ENCODE data around the gene ARHGAP26.

ARHGAP26 gene

GRCh38 chr5:143254819-143255218, 484.6 kb downstream of the ARHGAP26 start:
- Mint-ChIP-seq H3K4me3 (no peak overlapping the region), H3K27me3 (no peaks in the 10 kb centered on the region), H3K27ac (no peak overlapping the region), H3K36me3 (ENCODE audit: insufficient read depth) (no peaks in the 10 kb centered on the region), H3K9me3 (no peaks in the 10 kb centered on the region), H3K4me1 (ENCODE audit: low read depth in 2 of 2) (no peaks in the 10 kb centered on the region)
- ATAC-seq (replicated peaks) (no peak), DNase-seq (no peak)

DNA sequence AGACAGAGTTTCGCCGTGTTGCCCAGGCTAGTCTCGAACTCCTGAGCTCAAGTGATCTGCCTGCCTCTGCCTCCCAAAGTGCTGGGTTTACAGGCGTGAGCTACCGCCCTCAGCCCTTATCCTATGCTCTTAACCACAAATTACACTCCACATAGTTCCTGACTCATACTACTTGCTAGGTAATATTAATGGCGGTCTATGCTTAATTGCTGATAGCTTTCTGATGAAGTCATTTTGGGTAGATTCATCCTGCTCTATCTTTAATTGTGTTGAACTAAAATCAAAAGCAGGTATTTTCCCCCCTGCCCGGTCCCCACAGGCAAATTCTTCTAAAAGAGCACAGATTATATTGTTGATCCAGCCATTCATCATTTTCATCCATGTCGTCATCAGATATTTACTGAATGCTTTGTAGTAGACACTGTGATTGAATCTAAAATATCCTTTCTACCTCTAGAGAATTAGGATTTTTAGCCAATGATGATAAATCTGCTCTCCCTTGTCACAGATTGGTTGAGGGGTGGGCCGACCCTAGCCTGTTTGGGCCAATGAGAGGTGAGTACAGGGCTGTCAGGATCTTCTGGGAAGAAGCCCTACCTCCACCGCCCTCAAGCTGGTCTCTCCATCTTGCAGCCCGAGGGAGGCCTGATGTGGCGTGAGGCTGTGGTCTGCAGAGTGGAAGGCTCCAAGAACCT, 488.5 kb downstream of the ARHGAP26 start:
- DNase-seq: no peak
- Mint-ChIP-seq H3K36me3 (ENCODE audit: insufficient read depth) (no peaks in the 10 kb centered on the region), H3K4me3 (no peak overlapping the region), H3K4me1 (ENCODE audit: low read depth in 2 of 2) (no peaks in the 10 kb centered on the region), H3K27ac (peak overlapping the region in 1 of 2 donors; percentile 75), H3K9me3 (no peaks in the 10 kb centered on the region), H3K27me3 (no peaks in the 10 kb centered on the region)
- ATAC-seq (replicated peaks): no peak

DNA sequence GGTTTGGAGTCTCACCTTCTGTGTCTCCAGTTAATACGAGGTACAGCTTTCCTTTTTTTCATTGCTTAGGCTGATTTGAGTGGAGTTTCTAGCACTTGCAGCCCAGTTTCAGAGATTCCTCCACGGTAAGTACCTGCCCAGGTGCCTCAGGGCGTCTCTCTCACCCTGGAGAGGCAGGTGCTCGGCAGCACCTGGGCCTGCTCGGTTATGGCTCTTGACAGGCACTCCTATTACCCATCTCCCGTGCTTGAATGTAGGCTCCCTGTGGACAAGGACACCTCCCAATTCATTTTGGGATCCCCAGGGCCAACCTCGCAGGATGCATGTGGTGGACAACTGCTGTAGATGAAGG, 489.1 kb downstream of the ARHGAP26 start:
- no peak for DNase-seq
- ATAC-seq (replicated peaks): no peak
- no peaks in the 10 kb centered on the region for H3K27me3 Mint-ChIP-seq
- no peaks in the 10 kb centered on the region for H3K36me3 Mint-ChIP-seq (ENCODE audit: insufficient read depth)
- no peaks in the 10 kb centered on the region for H3K9me3 Mint-ChIP-seq
- H3K4me3 Mint-ChIP-seq: no peak overlapping the region
- no peak overlapping the region for H3K27ac Mint-ChIP-seq
- H3K4me1 Mint-ChIP-seq (ENCODE audit: low read depth in 2 of 2): no peaks in the 10 kb centered on the region

DNA sequence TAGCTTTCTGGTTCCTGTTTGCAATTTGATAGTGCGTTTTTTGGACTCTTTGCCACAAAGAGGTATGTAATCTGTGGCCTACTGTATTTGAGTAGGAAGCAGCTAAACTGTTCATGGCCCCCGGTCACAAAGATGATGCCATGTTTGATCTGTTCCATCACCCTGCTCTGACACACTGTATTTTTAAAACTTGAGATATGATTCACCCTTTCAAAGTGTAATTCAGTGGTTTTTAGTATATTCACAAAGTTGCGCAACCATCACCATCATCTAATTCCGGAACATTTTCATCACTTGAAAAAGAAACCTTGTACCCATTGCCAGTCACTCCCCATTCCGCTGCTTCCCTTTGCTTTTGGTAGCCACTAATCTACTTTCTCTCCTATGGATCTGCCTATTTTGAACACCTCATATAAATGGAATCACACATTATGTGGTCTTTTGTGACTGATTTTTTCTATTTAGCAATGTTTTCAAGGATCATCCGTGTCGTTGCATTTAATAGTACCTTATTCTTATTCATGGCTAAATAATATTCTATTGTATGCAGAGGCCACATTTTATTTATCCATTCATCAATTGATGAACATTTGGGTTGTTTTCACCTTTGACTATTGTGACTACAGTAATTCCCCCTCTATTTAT, 491.7 kb downstream of the ARHGAP26 start:
- Mint-ChIP-seq H3K36me3 (ENCODE audit: insufficient read depth) (no peaks in the 10 kb centered on the region), H3K4me3 (no peak overlapping the region), H3K27ac (no peak overlapping the region), H3K27me3 (no peaks in the 10 kb centered on the region), H3K9me3 (peaks cover 0 to 2% of the 10 kb centered on the region in 2 donors), H3K4me1 (ENCODE audit: low read depth in 2 of 2) (no peaks in the 10 kb centered on the region)
- ATAC-seq (replicated peaks) (peak; percentile 24), DNase-seq (no peak)

GRCh38 chr5:143262393-143263174, 492.4 kb downstream of the ARHGAP26 start:
- Mint-ChIP-seq H3K27me3 (no peaks in the 10 kb centered on the region), H3K4me1 (ENCODE audit: low read depth in 2 of 2) (no peaks in the 10 kb centered on the region), H3K36me3 (ENCODE audit: insufficient read depth) (no peaks in the 10 kb centered on the region), H3K27ac (no peak overlapping the region), H3K9me3 (peaks cover 2% of the 10 kb centered on the region in 2 donors), H3K4me3 (no peak overlapping the region)
- DNase-seq (no peak), ATAC-seq (replicated peaks) (no peak)

DNA sequence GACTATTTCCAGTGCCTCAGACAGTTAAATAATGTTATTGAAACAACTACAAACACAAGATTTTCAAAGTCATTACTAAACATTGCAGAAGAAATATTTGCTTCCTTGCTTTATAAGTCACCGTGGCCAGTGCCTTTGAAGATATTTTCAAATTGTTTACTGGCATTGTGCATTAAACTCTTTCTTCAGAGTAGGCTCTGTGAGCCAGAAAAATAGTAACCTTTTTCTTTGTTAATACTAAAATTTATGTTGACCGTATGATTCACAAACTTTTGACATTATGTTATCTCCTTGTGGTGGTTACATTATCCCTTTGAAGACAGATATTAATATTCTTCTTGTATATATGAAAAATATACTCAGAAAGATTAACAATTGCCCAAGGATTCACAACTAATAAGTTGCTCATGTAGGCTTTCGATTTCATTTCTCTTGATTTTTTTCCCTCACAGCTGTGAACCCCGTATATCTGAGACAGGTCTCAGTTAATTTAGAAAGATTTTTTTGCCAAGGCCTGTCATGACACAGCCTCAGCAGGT, 493.2 kb downstream of the ARHGAP26 start:
- H3K27ac Mint-ChIP-seq: no peak overlapping the region
- no peak for ATAC-seq (replicated peaks)
- H3K4me1 Mint-ChIP-seq (ENCODE audit: low read depth in 2 of 2): no peaks in the 10 kb centered on the region
- H3K36me3 Mint-ChIP-seq (ENCODE audit: insufficient read depth): no peaks in the 10 kb centered on the region
- H3K9me3 Mint-ChIP-seq: peaks cover 2 to 9% of the 10 kb centered on the region in 2 donors
- H3K4me3 Mint-ChIP-seq: no peak overlapping the region
- no peak for DNase-seq
- no peaks in the 10 kb centered on the region for H3K27me3 Mint-ChIP-seq

DNA sequence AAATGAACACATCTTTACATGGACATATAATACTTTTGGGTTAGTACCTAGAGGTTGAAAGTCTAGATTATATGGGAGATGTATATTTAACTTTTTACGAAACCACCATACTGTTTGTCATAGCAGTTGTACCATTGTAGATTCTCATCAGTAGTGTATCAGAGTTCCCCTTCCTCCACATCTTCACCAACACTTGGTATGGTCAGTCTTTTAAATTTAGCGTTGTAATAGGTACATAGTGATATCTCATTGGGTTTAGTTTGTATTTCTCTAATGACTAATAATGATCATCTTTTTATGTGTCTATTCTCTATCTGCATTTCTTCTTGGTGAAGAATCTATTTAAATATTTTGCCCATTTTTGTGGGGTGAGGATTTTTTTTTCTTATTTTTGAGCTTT, 495.8 kb downstream of the ARHGAP26 start:
- no peak overlapping the region for H3K27ac Mint-ChIP-seq
- ATAC-seq (replicated peaks): no peak
- H3K4me1 Mint-ChIP-seq (ENCODE audit: low read depth in 2 of 2): no peaks in the 10 kb centered on the region
- H3K9me3 Mint-ChIP-seq: peaks cover 2 to 15% of the 10 kb centered on the region in 2 donors
- DNase-seq: no peak
- no peak overlapping the region for H3K4me3 Mint-ChIP-seq
- no peaks in the 10 kb centered on the region for H3K36me3 Mint-ChIP-seq (ENCODE audit: insufficient read depth)
- no peaks in the 10 kb centered on the region for H3K27me3 Mint-ChIP-seq

DNA sequence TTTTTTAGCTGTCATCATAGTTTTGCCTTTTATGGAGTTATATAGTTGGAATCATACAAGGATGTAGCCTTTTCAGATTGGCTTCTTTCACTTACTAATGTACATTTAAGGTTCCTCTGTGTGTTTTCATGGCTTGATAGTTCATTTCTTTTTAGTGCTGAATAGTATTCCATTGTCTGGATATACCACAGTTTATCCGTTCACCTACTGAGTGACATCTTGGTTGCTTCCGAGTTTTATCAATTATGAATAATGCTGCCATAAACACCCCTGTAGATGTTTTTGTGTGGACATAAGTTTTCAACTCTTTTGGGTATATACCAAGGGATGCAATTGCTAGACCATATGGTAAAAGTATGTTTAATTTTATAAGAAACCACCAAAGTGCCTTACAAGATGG, 497.0 kb downstream of the ARHGAP26 start:
- peaks cover 2 to 15% of the 10 kb centered on the region in 2 donors for H3K9me3 Mint-ChIP-seq
- H3K36me3 Mint-ChIP-seq (ENCODE audit: insufficient read depth): no peaks in the 10 kb centered on the region
- H3K4me1 Mint-ChIP-seq (ENCODE audit: low read depth in 2 of 2): no peaks in the 10 kb centered on the region
- DNase-seq (no peak), ATAC-seq (replicated peaks) (no peak)
- H3K27ac Mint-ChIP-seq: no peak overlapping the region
- H3K27me3 Mint-ChIP-seq: no peaks in the 10 kb centered on the region
- no peak overlapping the region for H3K4me3 Mint-ChIP-seq

- no peak overlapping the region for H3K4me3 Mint-ChIP-seq
- no peaks in the 10 kb centered on the region for H3K4me1 Mint-ChIP-seq (ENCODE audit: low read depth in 2 of 2)
- H3K27ac Mint-ChIP-seq: no peak overlapping the region
- H3K36me3 Mint-ChIP-seq (ENCODE audit: insufficient read depth): no peaks in the 10 kb centered on the region
- DNase-seq: no peak
- H3K27me3 Mint-ChIP-seq: no peaks in the 10 kb centered on the region
- no peak for ATAC-seq (replicated peaks)
- peaks cover 2 to 15% of the 10 kb centered on the region in 2 donors for H3K9me3 Mint-ChIP-seq
These were observed 498.2 kb downstream of the ARHGAP26 start for GRCh38 chr5:143268388-143268787.

DNA sequence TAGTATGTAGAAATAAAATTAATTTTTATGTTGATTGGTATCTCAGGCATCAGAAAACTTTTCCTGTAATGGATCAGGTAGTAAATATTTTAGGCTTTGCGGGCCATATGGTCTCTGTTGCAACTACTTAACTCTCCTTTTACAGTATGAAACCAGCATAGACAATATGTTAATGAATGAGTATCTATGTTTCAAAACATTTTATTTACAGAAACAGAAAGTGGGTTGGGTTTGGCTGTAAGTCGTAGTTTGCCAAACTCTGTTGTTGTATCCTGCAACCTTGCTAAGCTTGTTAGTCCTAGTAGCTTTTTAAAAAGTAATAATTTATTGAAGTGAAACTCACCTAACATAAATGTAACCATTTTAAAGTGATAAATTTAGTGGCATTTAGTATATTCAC, 501.3 kb downstream of the ARHGAP26 start:
- peaks cover 3 to 5% of the 10 kb centered on the region in 2 donors for H3K4me1 Mint-ChIP-seq (ENCODE audit: low read depth in 2 of 2)
- H3K36me3 Mint-ChIP-seq (ENCODE audit: insufficient read depth): peaks cover 13% of the 10 kb centered on the region
- H3K27me3 Mint-ChIP-seq: no peaks in the 10 kb centered on the region
- DNase-seq: no peak
- ATAC-seq (replicated peaks): no peak
- H3K4me3 Mint-ChIP-seq: no peak overlapping the region
- no peak overlapping the region for H3K27ac Mint-ChIP-seq
- peaks cover 2 to 15% of the 10 kb centered on the region in 2 donors for H3K9me3 Mint-ChIP-seq

DNA sequence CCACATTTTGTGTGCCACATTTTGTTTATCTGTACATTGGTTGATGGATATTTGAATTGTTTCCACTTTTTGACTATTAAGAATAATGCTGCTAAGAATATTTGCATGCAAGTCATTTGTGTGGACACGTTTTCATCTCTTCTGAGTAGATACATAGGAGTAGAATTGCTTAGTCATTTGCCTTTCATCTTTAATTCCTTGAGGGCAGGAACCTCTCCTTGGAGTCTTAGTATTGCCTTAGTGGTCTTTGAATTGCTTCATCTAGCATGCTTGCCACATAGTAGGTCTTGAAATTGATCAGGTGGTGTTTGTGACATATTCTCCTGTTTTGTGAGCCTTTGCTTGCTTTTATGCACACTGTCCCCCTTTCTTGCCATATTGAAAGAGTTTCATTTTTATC, 504.8 kb downstream of the ARHGAP26 start:
- ATAC-seq (replicated peaks) (no peak), DNase-seq (no peak)
- Mint-ChIP-seq H3K27ac (no peak overlapping the region), H3K4me3 (no peak overlapping the region), H3K36me3 (ENCODE audit: insufficient read depth) (peaks cover 17% of the 10 kb centered on the region), H3K9me3 (no peaks in the 10 kb centered on the region), H3K27me3 (no peaks in the 10 kb centered on the region), H3K4me1 (ENCODE audit: low read depth in 2 of 2) (peaks cover 3 to 9% of the 10 kb centered on the region in 2 donors)

DNA sequence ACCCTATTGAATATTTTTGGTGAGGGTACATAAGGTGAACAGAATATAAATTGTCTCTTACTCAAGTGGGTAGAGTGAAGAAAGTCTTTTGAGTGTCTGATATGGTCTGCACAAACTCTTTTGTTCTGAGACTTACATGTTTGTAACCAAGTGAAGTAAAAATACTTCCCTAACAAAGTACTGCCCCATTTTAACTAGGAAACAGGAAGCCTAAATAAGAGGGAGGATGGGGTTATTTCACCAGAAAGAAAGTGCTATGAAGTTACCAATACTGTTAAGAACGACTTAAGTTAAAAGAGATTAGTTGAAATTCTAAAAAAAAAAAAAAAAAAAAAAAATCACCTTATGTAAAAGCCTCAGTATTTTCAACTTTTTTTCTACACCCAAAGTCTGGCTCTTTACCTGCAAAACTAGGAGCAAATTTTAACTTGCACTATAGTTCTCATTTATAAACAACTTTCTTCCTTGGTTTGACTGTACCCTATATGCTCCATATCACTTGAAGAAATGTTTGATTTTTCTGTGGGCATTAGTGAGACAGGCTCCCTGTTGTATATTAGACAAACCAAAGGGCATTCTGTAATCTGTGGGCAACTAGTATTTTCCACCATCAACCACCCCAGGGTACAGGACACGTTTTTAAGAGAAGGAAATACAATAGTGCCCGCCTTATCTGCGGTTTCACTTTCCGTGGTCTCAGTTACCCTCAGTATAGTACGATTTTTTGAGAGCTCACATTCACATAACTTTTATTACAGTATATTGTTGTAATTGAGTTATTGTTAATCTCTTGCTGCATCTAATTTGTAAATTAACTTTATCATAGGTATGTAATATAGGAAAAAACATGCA, 505.6 kb downstream of the ARHGAP26 start:
- DNase-seq (no peak), ATAC-seq (replicated peaks) (peak; percentile 39)
- Mint-ChIP-seq H3K27me3 (no peaks in the 10 kb centered on the region), H3K4me3 (no peak overlapping the region), H3K4me1 (ENCODE audit: low read depth in 2 of 2) (peaks cover 3 to 10% of the 10 kb centered on the region in 2 donors), H3K9me3 (no peaks in the 10 kb centered on the region), H3K36me3 (ENCODE audit: insufficient read depth) (peaks cover 17% of the 10 kb centered on the region), H3K27ac (no peak overlapping the region)

DNA sequence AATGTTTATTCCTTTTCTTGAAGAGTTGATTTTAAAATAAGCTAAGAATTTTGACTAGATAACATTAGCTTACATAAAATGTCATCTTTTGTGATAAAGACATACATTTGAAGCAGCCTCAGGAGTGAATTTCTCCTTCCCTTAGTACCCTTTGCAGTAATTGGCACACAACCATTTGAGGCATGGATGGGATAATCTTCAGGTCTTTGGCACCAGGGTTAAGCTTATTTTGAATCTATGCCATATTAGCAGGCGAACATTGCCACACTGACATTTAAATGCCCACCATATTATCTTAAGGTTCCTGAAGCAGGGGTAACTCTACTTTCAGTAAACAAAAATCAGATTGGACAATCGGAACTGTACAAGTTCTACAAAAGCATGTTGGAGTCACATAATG, 507.4 kb downstream of the ARHGAP26 start:
- ATAC-seq (replicated peaks): no peak
- H3K27me3 Mint-ChIP-seq: no peaks in the 10 kb centered on the region
- DNase-seq: no peak
- no peak overlapping the region for H3K27ac Mint-ChIP-seq
- H3K36me3 Mint-ChIP-seq (ENCODE audit: insufficient read depth): peaks cover 26% of the 10 kb centered on the region
- no peaks in the 10 kb centered on the region for H3K9me3 Mint-ChIP-seq
- peaks cover 3 to 10% of the 10 kb centered on the region in 2 donors for H3K4me1 Mint-ChIP-seq (ENCODE audit: low read depth in 2 of 2)
- no peak overlapping the region for H3K4me3 Mint-ChIP-seq

Measured in effector memory CD8-positive, alpha-beta T cell (primary cell).